Fibroblast of lung (primary cell): Measurements from ENCODE around the gene NET1. TPM values are rescaled to one million over a fixed set of nuclear protein-coding genes. Genes with fewer than 3 reads are reported as not detected.
"Not testable (repeated sequence)": the region's sequence is repeated elsewhere in the genome, so short reads cannot be mapped to it uniquely, and the experiment has no call there.

Experiments
- DNase-seq, 2 donors: peaks; one replicate each; pipeline versions ENCODE4 v3.0.0 to v3.0.0-alpha.2; 2010; ENCODE audit warnings: low read depth in 2 of 2
- H2AFZ ChIP-seq: 2 replicates; pipeline ENCODE4 v1.5.1; 2012; ENCODE audit warnings: low read length, control low read depth, inconsistent platforms
- H3K27ac ChIP-seq: 2 replicates; pipeline ENCODE4 v1.5.1; 2011; ENCODE audit warnings: low read length, control low read depth; ENCODE audit not compliant: insufficient read depth
- H3K27me3 ChIP-seq: 2 replicates; pipeline ENCODE4 v1.5.1; 2011; ENCODE audit warnings: mild to moderate bottlenecking, low read length; ENCODE audit not compliant: control insufficient read depth, insufficient read depth
- H3K36me3 ChIP-seq: 2 replicates; pipeline ENCODE4 v1.5.1; 2011; ENCODE audit warnings: low read length; ENCODE audit not compliant: control insufficient read depth, insufficient read depth
- H3K4me1 ChIP-seq: 2 replicates; pipeline ENCODE4 v1.5.1; 2011; ENCODE audit warnings: low read length; ENCODE audit not compliant: control insufficient read depth, insufficient read depth; ENCODE audit errors: extremely low read depth
- H3K4me2 ChIP-seq: 2 replicates; pipeline ENCODE4 v1.5.1; 2011; ENCODE audit warnings: low read length, control low read depth; ENCODE audit not compliant: insufficient read depth; ENCODE audit errors: extremely low read depth
- H3K4me3 ChIP-seq, 4 experiments: fragments of 200-600 bp in 1 of 4; sonication (generic) in 1 of 4; replicated peaks in 1 of 4; 2 replicates each; pipeline ENCODE4 v1.5.1; 2011 to 2016; ENCODE audit warnings: low read length in 4 of 4, low read depth in 3 of 4, mild to moderate bottlenecking in 3 of 4, control low read depth in 2 of 4, inconsistent platforms in 1 of 4, mixed read lengths in 1 of 4; ENCODE audit not compliant: insufficient read depth in 1 of 4; ENCODE audit errors: control extremely low read depth in 1 of 4
- H3K79me2 ChIP-seq: 2 replicates; pipeline ENCODE4 v1.5.1; 2012; ENCODE audit warnings: mild to moderate bottlenecking, low read length, inconsistent platforms; ENCODE audit not compliant: control insufficient read depth, insufficient read depth
- H3K9ac ChIP-seq: 2 replicates; pipeline ENCODE4 v1.5.1; 2011; ENCODE audit warnings: mild to moderate bottlenecking, low read length, control low read depth; ENCODE audit not compliant: insufficient read depth
- H3K9me3 ChIP-seq: 2 replicates; pipeline ENCODE4 v1.5.1; 2012; ENCODE audit warnings: low read depth, low read length; ENCODE audit not compliant: control insufficient read depth, insufficient read depth
- H4K20me1 ChIP-seq: 2 replicates; pipeline ENCODE4 v1.5.1; 2011; ENCODE audit warnings: low read length; ENCODE audit not compliant: control insufficient read depth, insufficient read depth; ENCODE audit errors: extremely low read depth
- EZH2 ChIP-seq: IDR thresholded peaks from 2 replicates; pipeline ENCODE4 v1.5.1; 2012; ENCODE audit warnings: low read length, control low read depth, mild to moderate bottlenecking; ENCODE audit errors: missing control alignments
- polyA plus RNA-seq, 2 donors: library from polyadenylated mRNA; depleted of rRNA in 1 of 2; stranded (reverse) in 1 of 2; unstranded in 1 of 2; fragments of >200 nt; gene quantifications; 2 replicates each; pipeline ENCODE4 v1.2.1, GENCODE V29; 2011 to 2012; ENCODE audit warnings: missing spikeins in 1 of 2
- total RNA-seq: library from RNA; depleted of rRNA; stranded (reverse); fragments of >200 nt; gene quantifications from 2 replicates; pipeline ENCODE4 v1.2.1, GENCODE V29; 2014
- TF ChIP-seq, protein P1 (sequence below), 2 donors: IDR thresholded peaks in 1 of 2; conservative IDR thresholded peaks in 1 of 2; 1 replicate in 1 of 2; 2 replicates in 1 of 2; pipeline ENCODE4 v1.5.1; 2011 to 2012; ENCODE audit warnings: low read length in 2 of 2, control low read depth in 1 of 2, inconsistent platforms in 1 of 2, low read depth in 1 of 2, mild to moderate bottlenecking in 1 of 2

Gene NET1
- total and polyA plus RNA-seq, 2 donors (not counting 1 experiment from before 2014, with no cell fraction given) = 7.2 to 45.4 TPM

GRCh38 chr10:5376450-5376849, 35.9 kb upstream of the NET1 start:
- Histone ChIP-seq H3K36me3 (no peaks in the 10 kb centered on the region), H3K4me3 (no peak overlapping the region), H3K27ac (no peak overlapping the region), H3K9ac (no peak overlapping the region), H2AFZ (no peak overlapping the region), H3K27me3 (no peaks in the 10 kb centered on the region), H3K4me2 (no peak overlapping the region), H3K4me1 (no peaks in the 10 kb centered on the region), H4K20me1 (no peaks in the 10 kb centered on the region), H3K79me2 (no peaks in the 10 kb centered on the region), H3K9me3 (no peaks in the 10 kb centered on the region)
- TF ChIP-seq EZH2 = no peak
- TF ChIP-seq, protein P1, sequence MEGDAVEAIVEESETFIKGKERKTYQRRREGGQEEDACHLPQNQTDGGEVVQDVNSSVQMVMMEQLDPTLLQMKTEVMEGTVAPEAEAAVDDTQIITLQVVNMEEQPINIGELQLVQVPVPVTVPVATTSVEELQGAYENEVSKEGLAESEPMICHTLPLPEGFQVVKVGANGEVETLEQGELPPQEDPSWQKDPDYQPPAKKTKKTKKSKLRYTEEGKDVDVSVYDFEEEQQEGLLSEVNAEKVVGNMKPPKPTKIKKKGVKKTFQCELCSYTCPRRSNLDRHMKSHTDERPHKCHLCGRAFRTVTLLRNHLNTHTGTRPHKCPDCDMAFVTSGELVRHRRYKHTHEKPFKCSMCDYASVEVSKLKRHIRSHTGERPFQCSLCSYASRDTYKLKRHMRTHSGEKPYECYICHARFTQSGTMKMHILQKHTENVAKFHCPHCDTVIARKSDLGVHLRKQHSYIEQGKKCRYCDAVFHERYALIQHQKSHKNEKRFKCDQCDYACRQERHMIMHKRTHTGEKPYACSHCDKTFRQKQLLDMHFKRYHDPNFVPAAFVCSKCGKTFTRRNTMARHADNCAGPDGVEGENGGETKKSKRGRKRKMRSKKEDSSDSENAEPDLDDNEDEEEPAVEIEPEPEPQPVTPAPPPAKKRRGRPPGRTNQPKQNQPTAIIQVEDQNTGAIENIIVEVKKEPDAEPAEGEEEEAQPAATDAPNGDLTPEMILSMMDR (conservative IDR thresholded peaks at IDR 0.05 in 1 of 2, IDR thresholded peaks at IDR 0.05 in 1 of 2; ENCODE audit: low read depth in 1 of 2, low read length in 2 of 2) = no peak
- no peak for DNase-seq

DNA sequence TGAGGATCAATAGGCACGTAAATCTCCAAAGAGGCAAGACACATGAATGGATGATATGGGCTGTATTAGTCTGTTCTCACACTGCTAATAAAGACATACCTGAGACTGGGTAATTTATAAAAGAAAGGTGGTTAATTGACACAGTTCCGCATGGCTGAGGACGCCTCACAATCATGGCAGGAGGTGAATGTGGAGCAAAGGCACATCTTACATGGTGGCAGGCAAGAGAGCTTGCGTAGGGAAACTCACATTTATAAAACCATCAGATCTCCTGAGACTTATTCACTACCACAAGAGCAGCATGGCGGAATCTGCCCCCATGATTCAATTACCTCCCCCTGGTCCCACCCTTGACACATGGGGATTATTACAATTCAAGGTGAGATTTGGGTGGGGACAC, 33.2 kb upstream of the NET1 start:
- DNase-seq, H3K27ac ChIP-seq, H3K4me2 ChIP-seq, H3K9me3 ChIP-seq, H4K20me1 ChIP-seq, H3K9ac ChIP-seq, H3K4me1 ChIP-seq, H3K79me2 ChIP-seq, H3K27me3 ChIP-seq, H3K36me3 ChIP-seq, H3K4me3 ChIP-seq, H2AFZ ChIP-seq: not testable (repeated sequence)

DNA sequence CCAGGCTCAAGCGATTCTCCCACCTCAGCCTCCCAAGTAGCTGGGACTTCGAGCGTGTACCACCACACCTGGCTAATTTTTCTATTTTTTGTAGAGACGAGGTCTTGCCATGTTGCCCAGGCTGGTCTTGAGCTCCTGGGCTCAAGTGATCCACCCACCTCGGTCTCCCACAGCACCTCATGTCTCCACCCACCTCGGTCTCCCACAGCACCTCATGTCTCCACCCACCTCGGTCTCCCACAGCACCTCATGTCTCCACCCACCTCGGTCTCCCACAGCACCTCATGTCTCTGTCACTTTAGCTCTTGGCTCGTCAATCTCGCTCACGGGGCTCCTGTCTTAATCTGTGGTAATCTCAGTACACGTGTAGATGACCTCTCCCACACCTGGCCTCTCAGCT, 32.0 kb upstream of the NET1 start:
- not testable (repeated sequence) for DNase-seq, H3K9ac ChIP-seq, H3K9me3 ChIP-seq, H3K4me2 ChIP-seq, H3K4me3 ChIP-seq, H2AFZ ChIP-seq, H3K79me2 ChIP-seq, H3K36me3 ChIP-seq, H3K27ac ChIP-seq, H3K27me3 ChIP-seq, H3K4me1 ChIP-seq, H4K20me1 ChIP-seq

DNA sequence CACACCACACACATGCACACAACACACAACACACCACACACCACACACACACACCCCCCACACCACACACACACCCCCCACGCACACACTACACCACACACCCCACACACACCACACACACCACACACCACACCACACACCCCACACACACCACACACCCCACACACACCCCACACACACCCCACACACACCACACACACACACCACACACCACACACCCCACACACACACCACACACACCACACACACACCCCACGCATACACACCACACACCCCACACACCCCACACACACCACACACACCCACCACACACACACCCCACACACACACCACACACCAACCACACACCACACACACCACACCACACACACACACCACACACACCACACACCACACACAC, 31.2 kb upstream of the NET1 start:
- H4K20me1 ChIP-seq = no peaks in the 10 kb centered on the region
- H3K36me3 ChIP-seq = no peaks in the 10 kb centered on the region
- H3K79me2 ChIP-seq = no peaks in the 10 kb centered on the region
- no peak overlapping the region for H3K9ac ChIP-seq
- H3K4me3 ChIP-seq = no peak overlapping the region
- H3K27me3 ChIP-seq = no peaks in the 10 kb centered on the region
- no peak overlapping the region for H2AFZ ChIP-seq
- no peaks in the 10 kb centered on the region for H3K4me1 ChIP-seq
- no peak overlapping the region for H3K27ac ChIP-seq
- TF ChIP-seq, protein P1 (conservative IDR thresholded peaks at IDR 0.05 in 1 of 2, IDR thresholded peaks at IDR 0.05 in 1 of 2; ENCODE audit: low read depth in 1 of 2, low read length in 2 of 2) = no peak
- no peak for TF ChIP-seq EZH2
- no peak overlapping the region for H3K4me2 ChIP-seq
- H3K9me3 ChIP-seq = no peaks in the 10 kb centered on the region
- no peak for DNase-seq
